Measurements from ENCODE around the gene TPM1.

TPM1 gene

GRCh38 chr15:63109920-63110319 lies 67.4 kb downstream of the TPM1 start:
- H3K4me3 ChIP-seq (ENCODE audit: low read length in 2 of 2) = no peak overlapping the region
- H3K4ac ChIP-seq (ENCODE audit: low read length) = no peak overlapping the region
- no peak overlapping the region for H2BK15ac ChIP-seq (ENCODE audit: low read length)
- H3K9ac ChIP-seq (ENCODE audit: low read depth, low read length, poor library complexity) = no peak overlapping the region
- no peak overlapping the region for H4K8ac ChIP-seq (ENCODE audit: low read depth, low read length)
- H3K79me1 ChIP-seq (ENCODE audit: low read depth, low read length) = no peaks in the 10 kb centered on the region
- H3K18ac ChIP-seq (ENCODE audit: low read length) = no peak overlapping the region
- peaks cover 0 to 3% of the 10 kb centered on the region in 2 donors for H3K4me1 ChIP-seq (ENCODE audit: control insufficient read depth in 2 of 2, insufficient read depth in 1 of 2, low read depth in 1 of 2, low read length in 2 of 2)
- no peak overlapping the region for H3K14ac ChIP-seq (ENCODE audit: low read length)
- H3K9me3 ChIP-seq (replicated peaks in 1 of 2; ENCODE audit: control insufficient read depth in 2 of 2, insufficient read depth in 1 of 2, low read depth in 1 of 2, low read length in 2 of 2) = peaks cover 0 to 3% of the 10 kb centered on the region in 2 donors
- H3K4me2 ChIP-seq (ENCODE audit: insufficient read depth, low read length, poor library complexity, severe bottlenecking) = no peak overlapping the region
- no peak overlapping the region for H2BK120ac ChIP-seq (ENCODE audit: low read depth, low read length)
- H3K27ac ChIP-seq (replicated peaks; ENCODE audit: low read length) = no peak overlapping the region
- no peak for DNase-seq (ENCODE audit: low spot score)
- no peak overlapping the region for H2AFZ ChIP-seq (ENCODE audit: low read length)
- no peak overlapping the region for H2BK5ac ChIP-seq (ENCODE audit: low read length)
- no peak overlapping the region for H3K23ac ChIP-seq (ENCODE audit: low read depth, low read length, poor library complexity)
- H2AK5ac ChIP-seq (ENCODE audit: low read depth, low read length) = no peak overlapping the region
- H3K36me3 ChIP-seq (replicated peaks in 1 of 2; ENCODE audit: control insufficient read depth in 2 of 2, insufficient read depth in 2 of 2, low read length in 2 of 2) = no peaks in the 10 kb centered on the region
- no CpG with 5 or more reads among the region's 2 CpGs for WGBS, 2 donors (ENCODE audit: extremely low coverage in 2 of 2, insufficient read length in 2 of 2, insufficient replicate concordance in 1 of 2)
- no peak overlapping the region for H4K91ac ChIP-seq (ENCODE audit: low read depth, low read length, poor library complexity)
- peaks cover 0 to 9% (median 0%) of the 10 kb centered on the region in 3 experiments for H3K27me3 ChIP-seq (ENCODE audit: control insufficient read depth in 3 of 3, insufficient read depth in 3 of 3, low read depth in 1 of 3, low read length in 3 of 3)
- no peak overlapping the region for H2BK12ac ChIP-seq (ENCODE audit: low read length)

- Histone ChIP-seq H3K27me3 (ENCODE audit: control insufficient read depth in 3 of 3, insufficient read depth in 3 of 3, low read depth in 1 of 3, low read length in 3 of 3) (peaks cover 0 to 9% (median 0%) of the 10 kb centered on the region in 3 experiments), H3K4ac (ENCODE audit: low read length) (no peak overlapping the region), H3K9me3 (replicated peaks in 1 of 2; ENCODE audit: control insufficient read depth in 2 of 2, insufficient read depth in 1 of 2, low read depth in 1 of 2, low read length in 2 of 2) (peaks cover 0 to 3% of the 10 kb centered on the region in 2 donors), H2AFZ (ENCODE audit: low read length) (no peak overlapping the region), H2BK12ac (ENCODE audit: low read length) (no peak overlapping the region), H2BK15ac (ENCODE audit: low read length) (no peak overlapping the region), H3K4me1 (ENCODE audit: control insufficient read depth in 2 of 2, insufficient read depth in 1 of 2, low read depth in 1 of 2, low read length in 2 of 2) (peaks cover 0 to 3% of the 10 kb centered on the region in 2 donors), H3K23ac (ENCODE audit: low read depth, low read length, poor library complexity) (no peak overlapping the region), H4K91ac (ENCODE audit: low read depth, low read length, poor library complexity) (no peak overlapping the region), H3K9ac (ENCODE audit: low read depth, low read length, poor library complexity) (no peak overlapping the region), H3K4me3 (ENCODE audit: low read length in 2 of 2) (no peak overlapping the region), H3K79me1 (ENCODE audit: low read depth, low read length) (no peaks in the 10 kb centered on the region), H2BK120ac (ENCODE audit: low read depth, low read length) (no peak overlapping the region), H2BK5ac (ENCODE audit: low read length) (no peak overlapping the region), H3K36me3 (replicated peaks in 1 of 2; ENCODE audit: control insufficient read depth in 2 of 2, insufficient read depth in 2 of 2, low read length in 2 of 2) (no peaks in the 10 kb centered on the region), H3K27ac (replicated peaks; ENCODE audit: low read length) (no peak overlapping the region), H4K8ac (ENCODE audit: low read depth, low read length) (no peak overlapping the region), H3K4me2 (ENCODE audit: insufficient read depth, low read length, poor library complexity, severe bottlenecking) (no peak overlapping the region), H3K18ac (ENCODE audit: low read length) (no peak overlapping the region), H3K14ac (ENCODE audit: low read length) (no peak overlapping the region), H2AK5ac (ENCODE audit: low read depth, low read length) (no peak overlapping the region)
- DNase-seq (ENCODE audit: low spot score) = no peak
- WGBS, 2 donors (ENCODE audit: extremely low coverage in 2 of 2, insufficient read length in 2 of 2, insufficient replicate concordance in 1 of 2) = no CpG with 5 or more reads among the region's 3 CpGs
These were observed 68.0 kb downstream of the TPM1 start for GRCh38 chr15:63110428-63111026.

- H3K27me3 ChIP-seq (ENCODE audit: control insufficient read depth in 3 of 3, insufficient read depth in 3 of 3, low read depth in 1 of 3, low read length in 3 of 3) = peaks cover 0 to 9% (median 0%) of the 10 kb centered on the region in 3 experiments
- peaks cover 0 to 3% of the 10 kb centered on the region in 2 donors for H3K4me1 ChIP-seq (ENCODE audit: control insufficient read depth in 2 of 2, insufficient read depth in 1 of 2, low read depth in 1 of 2, low read length in 2 of 2)
- no peak overlapping the region for H2AFZ ChIP-seq (ENCODE audit: low read length)
- H4K8ac ChIP-seq (ENCODE audit: low read depth, low read length) = no peak overlapping the region
- no peak overlapping the region for H4K91ac ChIP-seq (ENCODE audit: low read depth, low read length, poor library complexity)
- no peak overlapping the region for H3K9ac ChIP-seq (ENCODE audit: low read depth, low read length, poor library complexity)
- H3K36me3 ChIP-seq (replicated peaks in 1 of 2; ENCODE audit: control insufficient read depth in 2 of 2, insufficient read depth in 2 of 2, low read length in 2 of 2) = no peaks in the 10 kb centered on the region
- no peak overlapping the region for H3K4me3 ChIP-seq (ENCODE audit: low read length in 2 of 2)
- H3K14ac ChIP-seq (ENCODE audit: low read length) = no peak overlapping the region
- no peak overlapping the region for H3K27ac ChIP-seq (replicated peaks; ENCODE audit: low read length)
- H2BK5ac ChIP-seq (ENCODE audit: low read length) = no peak overlapping the region
- H3K9me3 ChIP-seq (replicated peaks in 1 of 2; ENCODE audit: control insufficient read depth in 2 of 2, insufficient read depth in 1 of 2, low read depth in 1 of 2, low read length in 2 of 2) = no peaks in the 10 kb centered on the region
- H3K23ac ChIP-seq (ENCODE audit: low read depth, low read length, poor library complexity) = no peak overlapping the region
- no peak overlapping the region for H2BK120ac ChIP-seq (ENCODE audit: low read depth, low read length)
- DNase-seq (ENCODE audit: low spot score) = no peak
- H3K4me2 ChIP-seq (ENCODE audit: insufficient read depth, low read length, poor library complexity, severe bottlenecking) = no peak overlapping the region
- H2BK15ac ChIP-seq (ENCODE audit: low read length) = no peak overlapping the region
- H3K4ac ChIP-seq (ENCODE audit: low read length) = no peak overlapping the region
- no peak overlapping the region for H2AK5ac ChIP-seq (ENCODE audit: low read depth, low read length)
- no peak overlapping the region for H3K18ac ChIP-seq (ENCODE audit: low read length)
- no peak overlapping the region for H2BK12ac ChIP-seq (ENCODE audit: low read length)
- no peaks in the 10 kb centered on the region for H3K79me1 ChIP-seq (ENCODE audit: low read depth, low read length)
These were observed 68.9 kb downstream of the TPM1 start for GRCh38 chr15:63111481-63111880.

DNA sequence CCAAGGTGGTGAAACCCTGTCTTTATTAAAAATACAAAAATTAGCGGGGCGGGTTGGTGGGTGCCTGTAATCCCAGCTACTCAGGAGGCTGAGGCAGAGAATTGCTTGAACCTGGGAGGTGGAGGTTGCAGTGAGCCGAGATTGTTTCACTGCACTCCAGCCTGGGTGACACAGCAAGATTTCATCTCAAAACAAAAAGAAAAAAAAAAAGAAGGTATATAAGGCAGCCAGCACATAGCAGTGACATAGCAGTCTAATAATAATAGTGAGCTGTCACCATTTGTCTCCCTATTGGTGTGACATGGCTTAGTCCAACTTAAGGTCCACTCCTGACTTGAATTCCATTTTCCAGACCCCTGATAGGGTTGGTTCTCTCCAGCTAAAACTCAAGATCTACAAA lies 70.3 kb downstream of the TPM1 start:
- Histone ChIP-seq H2AK5ac (ENCODE audit: low read depth, low read length) (no peak overlapping the region), H2BK120ac (ENCODE audit: low read depth, low read length) (no peak overlapping the region), H3K79me1 (ENCODE audit: low read depth, low read length) (no peaks in the 10 kb centered on the region), H3K4me1 (ENCODE audit: control insufficient read depth in 2 of 2, insufficient read depth in 1 of 2, low read depth in 1 of 2, low read length in 2 of 2) (peaks cover 0 to 6% of the 10 kb centered on the region in 2 donors), H3K18ac (ENCODE audit: low read length) (no peak overlapping the region), H2BK15ac (ENCODE audit: low read length) (no peak overlapping the region), H3K23ac (ENCODE audit: low read depth, low read length, poor library complexity) (no peak overlapping the region), H3K4me2 (ENCODE audit: insufficient read depth, low read length, poor library complexity, severe bottlenecking) (no peak overlapping the region), H2BK5ac (ENCODE audit: low read length) (no peak overlapping the region), H2AFZ (ENCODE audit: low read length) (no peak overlapping the region), H3K9ac (ENCODE audit: low read depth, low read length, poor library complexity) (no peak overlapping the region), H3K4ac (ENCODE audit: low read length) (no peak overlapping the region), H3K9me3 (replicated peaks in 1 of 2; ENCODE audit: control insufficient read depth in 2 of 2, insufficient read depth in 1 of 2, low read depth in 1 of 2, low read length in 2 of 2) (no peaks in the 10 kb centered on the region), H4K8ac (ENCODE audit: low read depth, low read length) (no peak overlapping the region), H3K4me3 (ENCODE audit: low read length in 2 of 2) (no peak overlapping the region), H3K27ac (replicated peaks; ENCODE audit: low read length) (no peak overlapping the region), H2BK12ac (ENCODE audit: low read length) (no peak overlapping the region), H3K36me3 (replicated peaks in 1 of 2; ENCODE audit: control insufficient read depth in 2 of 2, insufficient read depth in 2 of 2, low read length in 2 of 2) (no peaks in the 10 kb centered on the region), H3K14ac (ENCODE audit: low read length) (no peak overlapping the region), H4K91ac (ENCODE audit: low read depth, low read length, poor library complexity) (no peak overlapping the region), H3K27me3 (ENCODE audit: control insufficient read depth in 3 of 3, insufficient read depth in 3 of 3, low read depth in 1 of 3, low read length in 3 of 3) (peaks cover 0 to 9% (median 0%) of the 10 kb centered on the region in 3 experiments)
- DNase-seq (ENCODE audit: low spot score) = no peak
- WGBS, 2 donors (ENCODE audit: extremely low coverage in 2 of 2, insufficient read length in 2 of 2, insufficient replicate concordance in 1 of 2) = no CpG with 5 or more reads among the region's 3 CpGs

Data from neuronal stem cell (in vitro differentiated cells).